Lower leg skin (tissue), 3 donors: Measurements from ENCODE around the gene PARP11.

Experiments used
- CTCF ChIP-seq, 3 donors: fragments of 450-650 bp; IDR thresholded peaks; one replicate each; pipeline ENCODE4 v1.5.1; 2016; ENCODE audit warnings: antibody characterized with exemption in 3 of 3, mild to moderate bottlenecking in 3 of 3, moderate library complexity in 2 of 3
- POLR2A ChIP-seq, 2 donors: fragments of 450-650 bp; IDR thresholded peaks; one replicate each; pipeline ENCODE4 v1.6.1; 2016 to 2017; ENCODE audit warnings: antibody characterized with exemption in 2 of 2, mild to moderate bottlenecking in 1 of 2, moderate library complexity in 1 of 2

- TF ChIP-seq CTCF (IDR thresholded peaks at IDR 0.05) (no peak), POLR2A (IDR thresholded peaks at IDR 0.05) (no peak)
Measured at GRCh38 chr12:3836641-3837040, 36.6 kb downstream of the PARP11 start.
